Measurements from ENCODE around the gene DR1. TPM values are rescaled to one million over a fixed set of nuclear protein-coding genes. Genes with fewer than 3 reads are reported as not detected.

DR1 gene
- 31.6 and 33.0 TPM in 2 replicates for total RNA-seq (2014; rRNA removed; shearing (Covaris generic))

- DNase-seq (ENCODE audit: low spot score) = peak; percentile 73
Measured at GRCh38 chr1:93345633-93346420, at the start of gene DR1. Gene DR1 (plus strand): TSS chr1:93345907. CDS start chr1:93346646, 739 bp downstream.

- DNase-seq (ENCODE audit: low spot score) = no peak
Measured at GRCh38 chr1:93296555-93297154, 49.1 kb upstream of the DR1 start.

GRCh38 chr1:93301131-93301530 lies 44.6 kb upstream of the DR1 start:
- DNase-seq (ENCODE audit: low spot score) = no peak

- DNase-seq (ENCODE audit: low spot score) = no peak
Measured at GRCh38 chr1:93302078-93302477, 43.6 kb upstream of the DR1 start.

- peak; percentile 49 for DNase-seq (ENCODE audit: low spot score)
Measured at GRCh38 chr1:93304716-93305138, 41.0 kb upstream of the DR1 start.

GRCh38 chr1:93306920-93307319 lies 38.8 kb upstream of the DR1 start:
- no peak for DNase-seq (ENCODE audit: low spot score)

- no peak for DNase-seq (ENCODE audit: low spot score)
Measured at GRCh38 chr1:93313026-93313425, 32.7 kb upstream of the DR1 start.

GRCh38 chr1:93317207-93317606 lies 28.5 kb upstream of the DR1 start:
- no peak for DNase-seq (ENCODE audit: low spot score)

GRCh38 chr1:93317943-93318342 lies 27.8 kb upstream of the DR1 start:
- no peak for DNase-seq (ENCODE audit: low spot score)

GRCh38 chr1:93321720-93322119 lies 24.0 kb upstream of the DR1 start:
- no peak for DNase-seq (ENCODE audit: low spot score)

GRCh38 chr1:93322349-93322748 lies 23.4 kb upstream of the DR1 start:
- no peak for DNase-seq (ENCODE audit: low spot score)

- DNase-seq (ENCODE audit: low spot score) = no peak
Measured at GRCh38 chr1:93323185-93323820, 22.4 kb upstream of the DR1 start.

GRCh38 chr1:93324486-93325464 lies 20.9 kb upstream of the DR1 start:
- DNase-seq (ENCODE audit: low spot score) = peak; percentile 27

- no peak for DNase-seq (ENCODE audit: low spot score)
Measured at GRCh38 chr1:93328809-93329760, 16.6 kb upstream of the DR1 start.

GRCh38 chr1:93330196-93330595 lies 15.5 kb upstream of the DR1 start:
- no peak for DNase-seq (ENCODE audit: low spot score)

- no peak for DNase-seq (ENCODE audit: low spot score)
Measured at GRCh38 chr1:93330617-93331016, 15.1 kb upstream of the DR1 start.

- no peak for DNase-seq (ENCODE audit: low spot score)
Measured at GRCh38 chr1:93331412-93331811, 14.3 kb upstream of the DR1 start.

GRCh38 chr1:93332368-93332767 lies 13.3 kb upstream of the DR1 start:
- no peak for DNase-seq (ENCODE audit: low spot score)

GRCh38 chr1:93338387-93339146 lies 7.1 kb upstream of the DR1 start:
- peak; percentile 75 for DNase-seq (ENCODE audit: low spot score)

All from A172 (cell line).